HepG2 (cell line): Measurements from ENCODE around the gene SCARB2. TPM values are rescaled to one million over a fixed set of nuclear protein-coding genes. Genes with fewer than 3 reads are reported as not detected.

Source experiments
- ARID2 ChIP-seq: sonication (generic); formaldehyde crosslinking; IDR thresholded peaks from 2 replicates; pipeline ENCODE4 v1.8.1; 2022; ENCODE audit warnings: mild to moderate bottlenecking, missing genetic modification reagents, borderline replicate concordance
- ATF7-NPFF ChIP-seq: sonication (generic); formaldehyde crosslinking; IDR thresholded peaks from 2 replicates; pipeline ENCODE4 v1.8.1; 2023; ENCODE audit warnings: mild to moderate bottlenecking, low read depth, missing genetic modification reagents, moderate library complexity
- BORCS8-MEF2B ChIP-seq: sonication (generic); formaldehyde crosslinking; IDR thresholded peaks from 2 replicates; pipeline ENCODE4 v1.8.0; 2022; ENCODE audit warnings: mild to moderate bottlenecking, missing genetic modification reagents
- CHD4 ChIP-seq: fragments of 200-600 bp; sonication (generic); IDR thresholded peaks from 2 replicates; pipeline ENCODE4 v1.7.0; 2017; ENCODE audit warnings: mild to moderate bottlenecking, low read length, borderline replicate concordance
- GMEB2 ChIP-seq: IDR thresholded peaks from 2 replicates; pipeline ENCODE4 v1.6.1; 2016; ENCODE audit warnings: missing biosample characterization, missing genetic modification reagents, low read depth
- HMGA1 ChIP-seq: sonication (generic); formaldehyde crosslinking; conservative IDR thresholded peaks from 2 replicates; pipeline ENCODE4 v1.4.0; 2020; ENCODE audit warnings: missing genetic modification reagents
- IRF2 ChIP-seq: IDR thresholded peaks from 2 replicates; pipeline ENCODE4 v1.6.1; 2018; ENCODE audit warnings: missing genetic modification reagents, missing compliant biosample characterization
- KLF13 ChIP-seq: sonication (generic); formaldehyde crosslinking; IDR thresholded peaks from 2 replicates; pipeline ENCODE4 v1.4.0; 2020; ENCODE audit warnings: mild to moderate bottlenecking, missing genetic modification reagents
- MATR3 ChIP-seq: sonication (generic); formaldehyde crosslinking; IDR thresholded peaks from 2 replicates; pipeline ENCODE4 v1.4.0; 2020; ENCODE audit warnings: missing genetic modification reagents
- MAX ChIP-seq: IDR thresholded peaks from 2 replicates; pipeline ENCODE4 v1.6.1; 2012; ENCODE audit warnings: inconsistent platforms
- MEIS1 ChIP-seq: sonication (generic); formaldehyde crosslinking; IDR thresholded peaks from 2 replicates; pipeline ENCODE4 v1.9.0; 2021; ENCODE audit warnings: mild to moderate bottlenecking, missing genetic modification reagents, moderate library complexity, borderline replicate concordance
- MLLT10 ChIP-seq: sonication (generic); formaldehyde crosslinking; IDR thresholded peaks from 2 replicates; pipeline ENCODE4 v1.4.0; 2020; ENCODE audit warnings: missing genetic modification reagents
- NFIC ChIP-seq: IDR thresholded peaks from 2 replicates; pipeline ENCODE4 v1.6.1; 2012; ENCODE audit warnings: mild to moderate bottlenecking, low read length, inconsistent platforms
- NKX3-1 ChIP-seq: sonication (generic); formaldehyde crosslinking; IDR thresholded peaks from 2 replicates; pipeline ENCODE4 v1.5.0; 2020; ENCODE audit warnings: missing genetic modification reagents
- NR2F2 ChIP-seq: IDR thresholded peaks from 2 replicates; pipeline ENCODE4 v1.6.1; 2012; ENCODE audit warnings: low read depth, inconsistent platforms, borderline replicate concordance
- PLRG1 ChIP-seq: fragments of 450-650 bp; conservative IDR thresholded peaks from 2 replicates; pipeline ENCODE4 v1.6.1; 2016
- SAFB2 ChIP-seq: sonication (generic); formaldehyde crosslinking; IDR thresholded peaks from 2 replicates; pipeline ENCODE4 v1.5.1; 2020; ENCODE audit warnings: missing genetic modification reagents, low read depth, mild to moderate bottlenecking, borderline replicate concordance
- SMAD9 ChIP-seq: sonication (generic); formaldehyde crosslinking; IDR thresholded peaks from 2 replicates; pipeline ENCODE4 v1.5.1; 2020; ENCODE audit warnings: mild to moderate bottlenecking, missing genetic modification reagents
- SOX5 ChIP-seq: IDR thresholded peaks from 2 replicates; pipeline ENCODE4 v1.6.1; 2016; ENCODE audit warnings: borderline replicate concordance
- TRIM24 ChIP-seq: sonication (generic); formaldehyde crosslinking; IDR thresholded peaks from 2 replicates; pipeline ENCODE4 v1.8.0; 2022; ENCODE audit warnings: mild to moderate bottlenecking, missing genetic modification reagents
- XRCC5 ChIP-seq: fragments of 200-400 bp; formaldehyde crosslinking; optimal IDR thresholded peaks from 2 replicates; pipeline ENCODE3; 2017; ENCODE audit warnings: mild to moderate bottlenecking, low read length
- ZFAT ChIP-seq: sonication (generic); formaldehyde crosslinking; conservative IDR thresholded peaks from 2 replicates; pipeline ENCODE4 v1.8.1; 2023; ENCODE audit warnings: missing genetic modification reagents, inconsistent platforms
- ZNF24 ChIP-seq: fragments of 450-650 bp; IDR thresholded peaks from 2 replicates; pipeline ENCODE4 v1.6.1; 2017; ENCODE audit warnings: antibody characterized with exemption, mild to moderate bottlenecking
- ZNF674 ChIP-seq: sonication (generic); formaldehyde crosslinking; IDR thresholded peaks from 2 replicates; pipeline ENCODE4 v1.5.0; 2020; ENCODE audit warnings: low read depth, mild to moderate bottlenecking, missing genetic modification reagents
- ZNF720 ChIP-seq: sonication (generic); formaldehyde crosslinking; IDR thresholded peaks from 2 replicates; pipeline ENCODE4 v1.4.0; 2020; ENCODE audit warnings: missing genetic modification reagents
- ZNF747 ChIP-seq: sonication (generic); formaldehyde crosslinking; IDR thresholded peaks from 2 replicates; pipeline ENCODE4 v1.8.1; 2023; ENCODE audit warnings: missing genetic modification reagents, mild to moderate bottlenecking, borderline replicate concordance
- ZNF790 ChIP-seq: sonication (generic); formaldehyde crosslinking; IDR thresholded peaks from 2 replicates; pipeline ENCODE4 v1.8.0; 2022; ENCODE audit warnings: missing genetic modification reagents, mild to moderate bottlenecking, borderline replicate concordance
- ZNF792 ChIP-seq: IDR thresholded peaks from 2 replicates; pipeline ENCODE4 v1.6.1; 2016
- ZSCAN20 ChIP-seq: sonication (generic); formaldehyde crosslinking; IDR thresholded peaks from 2 replicates; pipeline ENCODE4 v1.4.0; 2020; ENCODE audit warnings: missing genetic modification reagents, mild to moderate bottlenecking, borderline replicate concordance
- polyA plus RNA-seq, 8 experiments: library from polyadenylated mRNA; depleted of rRNA in 3 of 8; stranded (reverse) in 7 of 8; unstranded in 1 of 8; fragments of >200 nt; fragmentation: Illumina TruSeq in 4 of 8; extraction: Trizol in 4 of 8; gene quantifications; 2 replicates each; pipeline versions ENCODE4 v1.2.1 to v1.2.3, GENCODE V29; 2011 to 2016; ENCODE audit warnings: low read depth in 4 of 8, missing spikeins in 1 of 8, mixed read lengths in 1 of 8; ENCODE audit not compliant: insufficient read depth in 1 of 8
- total RNA-seq, 5 experiments: library from RNA; depleted of rRNA; stranded (reverse); fragments of >200 nt; fragmentation: Illumina TruSeq; extraction: Trizol; gene quantifications; 2 replicates each; pipeline ENCODE4 v1.2.3, GENCODE V29; 2016; ENCODE audit warnings: low read depth in 1 of 5
- TF ChIP-seq, protein P1 (sequence below): sonication (generic); formaldehyde crosslinking; IDR thresholded peaks from 2 replicates; pipeline ENCODE4 v1.9.0; 2021; ENCODE audit warnings: missing genetic modification reagents, borderline replicate concordance

SCARB2 gene
- total and polyA plus RNA-seq, 2 of the 13 experiments (the other 11 are each of a cell fraction or from before 2014, with no cell fraction given), result 40.6 to 43.4 TPM

GRCh38 chr4:76148142-76148865, 65.3 kb downstream of the SCARB2 start, which contains the start of gene NUP54 (continued):
- TF ChIP-seq MAX (peak; percentile 89), MEIS1 (CRISPR knock-in tag) (peak; percentile 78; the same call in 1 of the 2 replicates), IRF2 (CRISPR knock-in tag) (peak; percentile 97), GMEB2 (CRISPR knock-in tag) (peak; percentile 71), PLRG1 (no peak), CHD4 (no peak), SMAD9 (no peak), NKX3-1 (peak; percentile 92), NR2F2 (peak; percentile 31; the same call in 1 of the 2 replicates), ZNF792 (CRISPR knock-in tag) (peak; percentile 92), ZNF790 (peak; percentile 57; the same call in 1 of the 2 replicates), ATF7-NPFF (CRISPR knock-in tag) (peak; percentile 91), ZNF720 (CRISPR knock-in tag) (no peak), MLLT10 (no peak), TRIM24 (CRISPR knock-in tag) (no peak), HMGA1 (CRISPR knock-in tag) (no peak), NFIC (peak; percentile 41; the same call in 1 of the 2 replicates), ZNF747 (peak; percentile 97), ZSCAN20 (CRISPR knock-in tag) (peak; percentile 49; the same call in 1 of the 2 replicates), ZNF674 (CRISPR knock-in tag) (peak; percentile 74; the same call in 1 of the 2 replicates), XRCC5 (peak; percentile 98), SAFB2 (CRISPR knock-in tag) (peak; percentile 91; the same call in 1 of the 2 replicates), MATR3 (no peak), ARID2 (no peak), BORCS8-MEF2B (CRISPR knock-in tag) (peak; percentile 96), ZNF24 (0 out of 2 replicates have a peak, but pooled peaks have one; percentile 20), KLF13 (CRISPR knock-in tag) (no peak), ZFAT (CRISPR knock-in tag) (no peak), SOX5 (CRISPR knock-in tag) (peak; percentile 66; the same call in 1 of the 2 replicates)
- TF ChIP-seq, protein P1, sequence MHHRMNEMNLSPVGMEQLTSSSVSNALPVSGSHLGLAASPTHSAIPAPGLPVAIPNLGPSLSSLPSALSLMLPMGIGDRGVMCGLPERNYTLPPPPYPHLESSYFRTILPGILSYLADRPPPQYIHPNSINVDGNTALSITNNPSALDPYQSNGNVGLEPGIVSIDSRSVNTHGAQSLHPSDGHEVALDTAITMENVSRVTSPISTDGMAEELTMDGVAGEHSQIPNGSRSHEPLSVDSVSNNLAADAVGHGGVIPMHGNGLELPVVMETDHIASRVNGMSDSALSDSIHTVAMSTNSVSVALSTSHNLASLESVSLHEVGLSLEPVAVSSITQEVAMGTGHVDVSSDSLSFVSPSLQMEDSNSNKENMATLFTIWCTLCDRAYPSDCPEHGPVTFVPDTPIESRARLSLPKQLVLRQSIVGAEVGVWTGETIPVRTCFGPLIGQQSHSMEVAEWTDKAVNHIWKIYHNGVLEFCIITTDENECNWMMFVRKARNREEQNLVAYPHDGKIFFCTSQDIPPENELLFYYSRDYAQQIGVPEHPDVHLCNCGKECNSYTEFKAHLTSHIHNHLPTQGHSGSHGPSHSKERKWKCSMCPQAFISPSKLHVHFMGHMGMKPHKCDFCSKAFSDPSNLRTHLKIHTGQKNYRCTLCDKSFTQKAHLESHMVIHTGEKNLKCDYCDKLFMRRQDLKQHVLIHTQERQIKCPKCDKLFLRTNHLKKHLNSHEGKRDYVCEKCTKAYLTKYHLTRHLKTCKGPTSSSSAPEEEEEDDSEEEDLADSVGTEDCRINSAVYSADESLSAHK, result no peak
